Smooth muscle cell of trachea (primary cell): ENCODE data around the gene C1QBP. TPM values are rescaled to one million over a fixed set of nuclear protein-coding genes. Genes with fewer than 3 reads are reported as not detected.

Experiments used
- total RNA-seq: library from RNA; depleted of rRNA; stranded (reverse); fragments of >200 nt; gene quantifications from 2 replicates; pipeline ENCODE4 v1.2.1, GENCODE V29; 2014

C1QBP gene
- 124 and 259 TPM in 2 replicates for total RNA-seq

GRCh38 chr17:5438716-5439445, at the start of gene C1QBP:
Gene C1QBP (minus strand): TSS chr17:5439155. CDS start chr17:5439073, 82 bp downstream.

GRCh38 chr17:5486206-5487124, 47.5 kb upstream of the C1QBP start, which contains the start of gene MIS12:
Gene MIS12 (plus strand): TSS chr17:5486566. CDS start chr17:5488863, 2,297 bp downstream.

GRCh38 chr17:5485270-5486205, 46.6 kb upstream of the C1QBP start, which contains the start of gene DERL2:
Gene DERL2 (minus strand): TSS chr17:5486178. CDS start chr17:5486161, 17 bp downstream.

GRCh38 chr17:5419959-5420653, 18.8 kb downstream of the C1QBP start, which contains the start of gene RPAIN:
Gene RPAIN (plus strand): TSS chr17:5420182. CDS start chr17:5420211, 29 bp downstream.

GRCh38 chr17:5419356-5419958, 19.5 kb downstream of the C1QBP start, which contains the start of gene NUP88:
Gene NUP88 (minus strand): TSS chr17:5419662. CDS start chr17:5419650, 12 bp downstream.

Other genes starting within 250 kb of the C1QBP start
- gene ZNF594, start 247.3 kb downstream of the C1QBP start, total RNA-seq: 12.9 and 13.1 TPM in 2 replicates
- gene SCIMP, start 204.3 kb downstream of the C1QBP start, total RNA-seq: not detected in 2 replicates
- 54.0 and 59.9 TPM in 2 replicates for gene RABEP1, start 156.9 kb downstream of the C1QBP start, total RNA-seq
- gene NUP88, start 19.5 kb downstream of the C1QBP start, total RNA-seq: 55.1 and 84.5 TPM in 2 replicates
- gene RPAIN, start 19.0 kb downstream of the C1QBP start, total RNA-seq: 25.8 and 45.1 TPM in 2 replicates
- gene DHX33, start 29.8 kb upstream of the C1QBP start, total RNA-seq: 11.1 and 11.4 TPM in 2 replicates
- gene DERL2, start 47.0 kb upstream of the C1QBP start, total RNA-seq: 19.0 and 27.3 TPM in 2 replicates
- gene MIS12, start 47.4 kb upstream of the C1QBP start, total RNA-seq: 7.3 and 15.6 TPM in 2 replicates
- gene NLRP1, start 145.4 kb upstream of the C1QBP start, total RNA-seq: 24.4 and 53.8 TPM in 2 replicates